Measurements from ENCODE around the gene CADM2.
"Not testable (repeated sequence)": the region's sequence is repeated elsewhere in the genome, so short reads cannot be mapped to it uniquely, and the experiment has no call there.

CADM2 gene

DNA sequence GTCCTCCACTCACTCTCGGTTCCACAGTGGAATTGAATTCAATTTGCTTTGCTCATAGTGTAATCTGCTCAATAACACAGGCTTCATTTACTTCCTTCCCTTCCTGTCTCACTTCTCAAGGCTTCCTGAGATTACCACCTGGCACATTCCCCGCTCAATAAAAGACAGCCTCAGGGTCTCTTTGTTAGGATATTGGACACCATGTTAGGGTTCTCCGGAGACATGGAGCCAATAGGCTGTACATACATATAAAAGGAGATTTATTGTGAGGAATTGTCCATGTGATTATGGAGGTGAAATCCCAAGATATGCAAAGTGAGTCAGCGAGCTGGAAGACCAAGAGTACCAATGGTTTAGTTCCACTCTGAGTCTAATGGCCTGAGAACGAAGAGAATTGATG lies 974.5 kb downstream of the CADM2 start:
- H3K27me3 ChIP-seq (ENCODE audit: insufficient read depth, low read length) = no peaks in the 10 kb centered on the region
- H3K27ac ChIP-seq (ENCODE audit: low read length) = no peak overlapping the region
- no peak overlapping the region for H3K9ac ChIP-seq (ENCODE audit: low read depth, low read length)
- H3K4me1 ChIP-seq (ENCODE audit: insufficient read depth, low read length) = no peaks in the 10 kb centered on the region; the same call in 1 of the 2 replicates
- no peak overlapping the region for H3K4me3 ChIP-seq (ENCODE audit: low read length)
- no peaks in the 10 kb centered on the region for H3K36me3 ChIP-seq (ENCODE audit: insufficient read depth, low read depth, low read length)
- H3K9me3 ChIP-seq (ENCODE audit: insufficient read depth, low read depth, low read length) = no peaks in the 10 kb centered on the region

DNA sequence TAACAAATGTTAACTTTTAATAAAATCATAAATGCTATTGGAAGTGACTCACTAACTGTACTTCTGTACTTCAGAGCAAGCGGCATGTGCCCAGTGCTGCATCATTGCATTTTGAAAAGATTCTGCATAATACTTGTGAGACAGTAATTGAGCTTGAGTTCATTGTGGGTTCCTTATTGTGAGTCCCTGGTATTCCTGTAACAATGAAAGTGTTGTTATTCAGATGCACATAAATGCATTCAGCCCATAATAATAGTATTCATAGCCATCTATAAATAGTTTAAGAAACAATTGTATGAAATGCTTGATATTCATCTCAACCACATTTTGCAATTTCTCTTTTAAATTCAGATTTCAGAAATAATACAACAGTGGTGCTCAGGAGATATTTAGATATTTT lies 976.4 kb downstream of the CADM2 start:
- Histone ChIP-seq H3K4me3 (ENCODE audit: low read length) (no peak overlapping the region), H3K27me3 (ENCODE audit: insufficient read depth, low read length) (no peaks in the 10 kb centered on the region), H3K9ac (ENCODE audit: low read depth, low read length) (no peak overlapping the region), H3K9me3 (ENCODE audit: insufficient read depth, low read depth, low read length) (no peaks in the 10 kb centered on the region), H3K36me3 (ENCODE audit: insufficient read depth, low read depth, low read length) (no peaks in the 10 kb centered on the region), H3K27ac (ENCODE audit: low read length) (no peak overlapping the region), H3K4me1 (ENCODE audit: insufficient read depth, low read length) (peaks cover 3% of the 10 kb centered on the region; the same call in 1 of the 2 replicates)

DNA sequence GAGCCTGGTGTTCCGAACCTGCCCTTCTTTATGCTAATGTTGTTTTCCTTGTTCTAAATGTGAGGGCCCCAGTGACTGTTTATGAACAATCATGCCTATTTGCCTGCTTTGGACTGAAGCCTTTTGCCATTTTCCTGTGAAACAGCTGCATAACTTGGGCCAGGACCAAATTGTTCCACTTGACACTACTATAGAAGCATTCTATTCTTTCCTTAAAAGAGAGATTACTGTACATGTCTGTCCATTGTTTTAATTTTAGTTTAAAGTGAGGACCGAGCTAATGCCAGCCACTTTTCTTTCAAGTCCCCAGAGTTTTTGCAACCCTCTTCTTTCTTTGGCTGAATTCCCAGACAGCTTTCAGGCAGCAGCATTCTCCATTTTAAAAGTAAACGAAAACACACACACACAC lies 980.3 kb downstream of the CADM2 start:
- H3K4me1 ChIP-seq (ENCODE audit: insufficient read depth, low read length) = peaks cover 3% of the 10 kb centered on the region; the same call in 1 of the 2 replicates
- H3K27me3 ChIP-seq (ENCODE audit: insufficient read depth, low read length) = no peaks in the 10 kb centered on the region
- no peaks in the 10 kb centered on the region for H3K9me3 ChIP-seq (ENCODE audit: insufficient read depth, low read depth, low read length)
- no peak overlapping the region for H3K27ac ChIP-seq (ENCODE audit: low read length)
- no peak overlapping the region for H3K9ac ChIP-seq (ENCODE audit: low read depth, low read length)
- H3K4me3 ChIP-seq (ENCODE audit: low read length) = no peak overlapping the region
- H3K36me3 ChIP-seq (ENCODE audit: insufficient read depth, low read depth, low read length) = no peaks in the 10 kb centered on the region

DNA sequence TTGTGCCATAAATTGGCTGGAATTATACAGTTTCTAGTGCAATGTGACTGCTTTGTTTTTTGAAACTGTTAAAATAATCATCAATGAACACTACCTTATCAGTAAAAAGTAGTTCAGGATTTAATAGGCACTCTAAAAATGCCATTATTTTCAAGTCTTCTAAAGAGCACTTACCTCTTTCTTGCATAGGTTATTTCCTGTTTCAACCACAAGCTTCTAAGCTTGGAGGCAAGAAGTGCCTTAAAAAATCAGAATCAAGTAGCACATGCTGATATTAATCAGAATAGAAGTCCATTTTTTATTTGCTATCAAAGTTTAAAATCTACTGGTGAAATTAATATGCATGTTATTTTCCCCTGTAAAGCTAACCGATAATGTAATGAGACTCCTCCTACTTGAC lies 991.6 kb downstream of the CADM2 start:
- Histone ChIP-seq H3K9ac (ENCODE audit: low read depth, low read length) (no peak overlapping the region), H3K4me3 (ENCODE audit: low read length) (no peak overlapping the region), H3K36me3 (ENCODE audit: insufficient read depth, low read depth, low read length) (no peaks in the 10 kb centered on the region), H3K27ac (ENCODE audit: low read length) (no peak overlapping the region), H3K9me3 (ENCODE audit: insufficient read depth, low read depth, low read length) (no peaks in the 10 kb centered on the region), H3K4me1 (ENCODE audit: insufficient read depth, low read length) (no peaks in the 10 kb centered on the region), H3K27me3 (ENCODE audit: insufficient read depth, low read length) (no peaks in the 10 kb centered on the region)

DNA sequence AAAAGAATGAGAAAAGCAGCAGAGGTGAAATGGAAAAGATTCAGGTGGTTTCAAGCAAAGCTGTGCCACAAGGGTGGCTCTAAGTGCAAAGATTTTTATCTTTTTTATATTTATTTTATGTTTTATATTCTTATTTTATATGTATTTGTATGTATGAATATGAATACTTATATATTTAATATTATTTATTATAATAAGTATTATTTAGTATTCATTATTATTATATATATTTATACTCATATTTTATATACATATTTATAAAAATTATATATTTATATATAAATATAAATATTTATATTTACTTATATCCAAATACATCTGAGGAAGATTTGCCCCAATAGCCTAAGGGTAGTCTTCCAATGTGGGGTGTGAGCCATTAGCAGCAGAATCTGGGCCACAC lies 1002.0 kb downstream of the CADM2 start:
- no peak overlapping the region for H3K9ac ChIP-seq (ENCODE audit: low read depth, low read length)
- H3K36me3 ChIP-seq (ENCODE audit: insufficient read depth, low read depth, low read length) = no peaks in the 10 kb centered on the region
- H3K27ac ChIP-seq (ENCODE audit: low read length) = no peak overlapping the region
- no peaks in the 10 kb centered on the region for H3K4me1 ChIP-seq (ENCODE audit: insufficient read depth, low read length)
- no peak overlapping the region for H3K4me3 ChIP-seq (ENCODE audit: low read length)
- H3K27me3 ChIP-seq (ENCODE audit: insufficient read depth, low read length) = no peaks in the 10 kb centered on the region
- H3K9me3 ChIP-seq (ENCODE audit: insufficient read depth, low read depth, low read length) = no peaks in the 10 kb centered on the region

DNA sequence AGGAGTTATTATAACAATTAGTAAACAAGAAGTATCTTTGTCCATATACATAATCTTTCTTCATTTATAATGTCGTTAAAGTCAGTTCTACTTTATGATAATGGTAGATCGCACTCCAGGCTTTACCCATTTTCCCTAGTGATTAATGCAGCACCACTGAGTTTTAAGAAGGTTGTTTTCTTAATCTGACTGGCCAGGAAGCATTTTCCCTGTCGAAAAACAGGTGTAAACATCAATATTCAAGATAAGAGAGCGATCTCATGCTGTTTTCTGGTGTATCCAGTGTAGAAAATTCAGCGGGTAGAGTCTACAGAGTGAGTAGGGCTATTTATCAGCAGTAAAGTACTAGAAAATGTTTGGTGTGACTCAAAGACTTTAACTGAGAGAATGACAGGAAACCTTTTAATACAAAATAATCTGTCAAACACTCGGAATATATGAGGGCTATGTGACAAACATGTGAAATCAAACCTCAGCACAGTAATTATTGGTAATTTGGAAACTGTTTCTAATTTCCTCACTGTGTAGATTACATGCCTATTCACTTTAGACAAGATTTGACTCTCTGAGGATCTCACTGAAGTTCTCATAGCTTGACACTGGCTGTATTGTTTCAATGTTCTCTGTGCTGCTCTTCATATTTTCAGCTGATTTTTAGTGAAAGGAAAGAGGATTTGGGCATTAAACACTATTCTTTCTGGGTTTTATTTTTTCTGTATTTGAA lies 1019.0 kb downstream of the CADM2 start:
- no peak overlapping the region for H3K27ac ChIP-seq (ENCODE audit: low read length)

DNA sequence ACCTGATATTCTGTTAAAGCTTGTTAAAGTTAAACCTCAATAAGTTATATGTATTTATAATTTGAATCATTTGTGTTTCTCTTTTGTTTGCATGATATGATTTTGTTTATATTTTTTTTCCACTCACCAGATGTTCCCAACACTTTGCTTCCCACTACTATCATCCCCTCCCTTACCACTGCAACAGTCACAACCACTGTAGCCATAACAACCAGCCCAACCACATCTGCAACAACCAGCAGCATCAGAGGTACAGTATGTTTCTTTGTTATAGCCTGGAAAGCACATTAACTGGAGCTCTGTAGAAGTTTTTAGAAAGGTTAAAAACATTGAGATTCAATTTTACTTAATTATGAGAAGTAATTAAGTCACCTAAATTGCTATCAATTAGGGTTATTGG lies 1020.2 kb downstream of the CADM2 start:
- Histone ChIP-seq H3K27ac (ENCODE audit: low read length) (no peak overlapping the region), H3K9me3 (ENCODE audit: insufficient read depth, low read depth, low read length) (no peaks in the 10 kb centered on the region), H3K9ac (ENCODE audit: low read depth, low read length) (no peak overlapping the region), H3K27me3 (ENCODE audit: insufficient read depth, low read length) (no peaks in the 10 kb centered on the region), H3K36me3 (ENCODE audit: insufficient read depth, low read depth, low read length) (no peaks in the 10 kb centered on the region), H3K4me3 (ENCODE audit: low read length) (no peak overlapping the region), H3K4me1 (ENCODE audit: insufficient read depth, low read length) (no peaks in the 10 kb centered on the region)

More for the DNA sequence above, 1019.0 kb downstream of the CADM2 start:
- H3K4me3 ChIP-seq (ENCODE audit: low read length) = no peak overlapping the region
- H3K9ac ChIP-seq (ENCODE audit: low read depth, low read length) = no peak overlapping the region
- no peaks in the 10 kb centered on the region for H3K9me3 ChIP-seq (ENCODE audit: insufficient read depth, low read depth, low read length)
- H3K27me3 ChIP-seq (ENCODE audit: insufficient read depth, low read length) = no peaks in the 10 kb centered on the region
- H3K4me1 ChIP-seq (ENCODE audit: insufficient read depth, low read length) = no peaks in the 10 kb centered on the region
- no peaks in the 10 kb centered on the region for H3K36me3 ChIP-seq (ENCODE audit: insufficient read depth, low read depth, low read length)

DNA sequence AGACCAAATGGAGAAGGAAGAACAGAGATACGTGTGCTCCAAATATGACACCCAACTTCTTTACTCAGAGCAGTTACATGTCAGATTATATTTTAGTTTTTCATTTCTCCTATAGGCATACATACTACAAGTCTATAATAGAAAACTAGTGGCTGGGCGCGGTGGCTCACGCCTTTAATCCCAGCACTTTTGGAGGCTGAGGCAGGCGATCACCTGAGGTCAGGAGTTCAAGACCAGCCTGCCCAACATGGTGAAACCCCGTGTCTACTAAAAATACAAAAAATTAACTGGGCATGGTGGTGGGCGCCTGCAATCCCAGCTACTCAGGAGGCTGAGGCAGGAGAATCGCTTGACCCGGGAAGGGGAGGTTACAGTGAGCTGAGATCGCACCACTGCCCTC lies 1030.8 kb downstream of the CADM2 start:
- H3K9ac ChIP-seq (ENCODE audit: low read depth, low read length); H3K9me3 ChIP-seq (ENCODE audit: insufficient read depth, low read depth, low read length); H3K27ac ChIP-seq (ENCODE audit: low read length); H3K27me3 ChIP-seq (ENCODE audit: insufficient read depth, low read length); H3K4me3 ChIP-seq (ENCODE audit: low read length); H3K36me3 ChIP-seq (ENCODE audit: insufficient read depth, low read depth, low read length); H3K4me1 ChIP-seq (ENCODE audit: insufficient read depth, low read length): not testable (repeated sequence)

DNA sequence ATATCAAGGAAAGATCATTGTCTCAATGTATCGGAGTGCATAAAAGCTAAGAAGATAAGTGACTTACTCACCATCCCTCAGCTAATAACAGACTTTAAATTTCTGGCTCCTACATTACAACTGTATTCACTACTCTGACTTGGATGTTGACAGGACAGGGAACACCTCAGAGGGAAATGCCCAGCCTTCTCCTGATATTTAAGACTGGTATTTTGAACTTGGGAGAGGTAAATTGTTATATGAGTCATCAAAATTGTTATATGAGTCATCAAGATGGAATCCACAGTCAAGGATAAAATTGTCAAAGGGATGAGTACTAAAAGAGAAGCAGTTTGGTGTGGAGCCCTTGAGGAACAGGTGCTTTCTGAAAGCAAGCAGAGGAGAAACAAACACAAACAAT lies 1070.8 kb downstream of the CADM2 start:
- Histone ChIP-seq H3K27me3 (ENCODE audit: insufficient read depth, low read length) (no peaks in the 10 kb centered on the region), H3K4me1 (ENCODE audit: insufficient read depth, low read length) (no peaks in the 10 kb centered on the region), H3K36me3 (ENCODE audit: insufficient read depth, low read depth, low read length) (no peaks in the 10 kb centered on the region), H3K9ac (ENCODE audit: low read depth, low read length) (no peak overlapping the region), H3K4me3 (ENCODE audit: low read length) (no peak overlapping the region), H3K27ac (ENCODE audit: low read length) (no peak overlapping the region), H3K9me3 (ENCODE audit: insufficient read depth, low read depth, low read length) (no peaks in the 10 kb centered on the region)

DNA sequence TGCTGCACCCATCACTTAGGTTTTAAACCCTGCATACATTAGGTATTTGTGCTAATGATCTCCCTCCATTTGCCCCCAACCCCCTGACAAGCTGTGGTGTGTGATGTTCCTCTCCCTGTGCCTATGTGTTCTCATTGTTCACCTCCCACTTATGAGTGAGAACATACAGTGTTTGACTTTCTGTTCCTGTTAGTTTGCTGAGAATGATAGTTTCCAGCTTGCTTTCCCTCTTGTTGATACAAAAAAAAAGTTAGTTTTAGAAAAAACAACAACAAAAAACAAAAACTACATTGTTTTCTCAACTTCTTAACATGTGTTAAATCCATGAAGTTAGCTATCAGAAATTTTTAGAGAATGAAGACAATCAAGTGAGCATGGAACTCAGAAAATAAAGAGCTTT lies 1079.1 kb downstream of the CADM2 start:
- no peak overlapping the region for H3K9ac ChIP-seq (ENCODE audit: low read depth, low read length)
- H3K9me3 ChIP-seq (ENCODE audit: insufficient read depth, low read depth, low read length) = peaks cover 11% of the 10 kb centered on the region; the same call in 1 of the 2 replicates
- no peak overlapping the region for H3K4me3 ChIP-seq (ENCODE audit: low read length)
- H3K27me3 ChIP-seq (ENCODE audit: insufficient read depth, low read length) = no peaks in the 10 kb centered on the region
- no peaks in the 10 kb centered on the region for H3K36me3 ChIP-seq (ENCODE audit: insufficient read depth, low read depth, low read length)
- no peaks in the 10 kb centered on the region for H3K4me1 ChIP-seq (ENCODE audit: insufficient read depth, low read length)
- no peak overlapping the region for H3K27ac ChIP-seq (ENCODE audit: low read length)

DNA sequence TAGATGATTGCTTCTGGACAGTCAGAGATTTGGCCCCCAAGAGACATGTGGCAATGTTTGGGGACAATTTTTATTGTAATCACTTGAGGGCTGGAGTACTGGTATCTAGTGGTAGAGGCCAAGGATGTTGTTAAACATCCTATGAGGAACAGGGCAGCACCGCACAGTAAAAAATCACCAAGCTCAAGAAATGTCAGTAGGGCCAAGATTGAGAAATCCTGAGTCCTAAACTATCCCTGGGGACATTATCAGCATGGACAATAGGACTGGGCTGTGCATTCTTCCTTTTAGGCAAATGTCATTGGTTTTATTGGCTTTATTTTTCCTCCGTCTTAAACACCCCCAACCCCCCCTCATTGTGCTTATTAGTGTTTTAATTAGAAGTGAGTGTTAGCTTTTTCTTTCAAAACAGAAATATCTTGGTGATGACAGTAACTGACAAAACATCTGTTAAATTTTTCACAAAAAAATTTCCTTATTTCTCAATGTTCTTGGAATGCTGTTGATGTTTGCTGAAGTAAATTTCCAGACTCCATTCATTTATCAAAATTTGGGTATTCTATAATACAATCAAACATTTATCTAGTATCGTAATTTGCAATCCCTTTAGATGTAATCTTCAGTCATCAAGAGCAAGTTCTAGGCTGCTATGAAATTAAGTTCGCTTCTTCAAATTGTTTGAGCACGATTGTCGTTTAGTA lies 1087.8 kb downstream of the CADM2 start:
- Histone ChIP-seq H3K9me3 (ENCODE audit: insufficient read depth, low read depth, low read length) (no peaks in the 10 kb centered on the region), H3K9ac (ENCODE audit: low read depth, low read length) (no peak overlapping the region), H3K27me3 (ENCODE audit: insufficient read depth, low read length) (no peaks in the 10 kb centered on the region), H3K27ac (ENCODE audit: low read length) (no peak overlapping the region), H3K4me1 (ENCODE audit: insufficient read depth, low read length) (no peaks in the 10 kb centered on the region), H3K4me3 (ENCODE audit: low read length) (no peak overlapping the region), H3K36me3 (ENCODE audit: insufficient read depth, low read depth, low read length) (no peaks in the 10 kb centered on the region)

DNA sequence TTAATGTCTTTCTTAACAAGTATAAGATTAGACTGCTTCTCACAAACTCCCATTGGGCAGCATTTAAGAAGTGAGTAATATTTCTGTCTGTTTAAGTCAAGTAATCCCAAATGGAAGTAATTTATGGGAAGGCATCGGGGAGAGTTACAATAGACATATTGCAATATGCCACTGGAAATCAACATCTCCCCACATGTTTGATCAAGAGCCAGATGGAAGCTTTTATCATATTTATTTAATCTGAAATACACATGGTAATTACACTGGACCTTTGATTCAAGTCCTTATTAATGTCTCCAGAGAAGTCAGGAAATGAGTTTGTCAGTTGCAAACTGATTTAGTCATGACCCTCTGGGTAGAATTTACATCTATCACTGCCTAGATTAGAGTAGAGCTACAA lies 1088.4 kb downstream of the CADM2 start:
- Histone ChIP-seq H3K27ac (ENCODE audit: low read length) (no peak overlapping the region), H3K9ac (ENCODE audit: low read depth, low read length) (no peak overlapping the region), H3K4me3 (ENCODE audit: low read length) (no peak overlapping the region), H3K4me1 (ENCODE audit: insufficient read depth, low read length) (no peaks in the 10 kb centered on the region), H3K9me3 (ENCODE audit: insufficient read depth, low read depth, low read length) (no peaks in the 10 kb centered on the region), H3K36me3 (ENCODE audit: insufficient read depth, low read depth, low read length) (no peaks in the 10 kb centered on the region), H3K27me3 (ENCODE audit: insufficient read depth, low read length) (no peaks in the 10 kb centered on the region)
